Left hindlimb (tissue), 1 donor: ENCODE results near the gene NMNAT2.

ENCODE experiments used
- DNase-seq: peaks from one replicate; pipeline ENCODE4 v3.0.0-alpha.2; 2018

NMNAT2 gene

GRCh38 chr1:183203094-183203493, 215.1 kb downstream of the NMNAT2 start:
- no peak for DNase-seq

DNA sequence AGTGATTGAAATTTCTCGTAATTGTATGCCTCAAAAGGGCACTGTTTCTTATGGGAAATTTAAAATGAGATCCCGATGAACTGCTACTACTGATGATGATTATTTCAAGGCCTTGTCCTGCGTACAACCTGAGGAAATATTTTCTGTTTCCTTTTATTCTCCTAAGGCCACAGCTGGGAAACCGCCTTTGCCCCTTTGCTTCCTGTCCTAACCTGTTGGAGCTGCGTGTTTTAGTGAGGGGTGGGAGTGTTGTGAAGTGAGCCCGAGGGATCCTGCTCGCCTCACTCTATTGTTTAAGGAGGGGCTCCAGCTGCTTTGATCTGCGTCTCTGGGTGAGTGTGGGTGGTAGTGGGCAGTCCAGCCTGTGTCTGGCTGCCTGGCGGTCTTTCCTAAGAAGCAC, 217.7 kb downstream of the NMNAT2 start:
- no peak for DNase-seq

- DNase-seq = no peak
Measured at GRCh38 chr1:183199304-183199703, 218.9 kb downstream of the NMNAT2 start.

DNA sequence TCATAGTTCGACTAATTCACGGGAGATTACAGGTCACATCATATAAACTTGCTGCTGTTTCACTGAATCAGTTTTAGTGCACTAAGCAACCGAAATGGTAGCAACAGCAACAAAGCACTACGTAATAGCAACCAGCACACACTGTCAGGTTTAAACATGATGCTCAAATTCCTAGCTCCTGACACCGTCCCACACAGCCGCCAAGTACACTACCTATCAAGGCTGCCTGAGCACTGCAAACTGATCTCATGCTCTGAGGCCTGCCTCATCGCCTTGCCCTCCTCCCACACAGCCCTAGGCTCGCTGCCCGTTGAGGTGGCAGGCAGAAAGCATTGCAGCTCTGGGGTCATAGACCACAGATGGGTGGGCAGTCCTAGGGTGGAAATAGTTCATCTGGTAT, 219.7 kb downstream of the NMNAT2 start:
- DNase-seq = peak; percentile 61
